HCT116 (cell line): ENCODE results near the gene TBX2.

Experiments
- CTCF ChIP-seq, 3 experiments: fragments of 200-600 bp in 1 of 3; sonication (generic) in 1 of 3; IDR thresholded peaks in 2 of 3; conservative IDR thresholded peaks in 1 of 3; 2 replicates each; pipeline ENCODE4 v1.5.1; 2012 to 2017; ENCODE audit warnings: low read depth in 2 of 3, low read length in 2 of 3, antibody characterized with exemption in 1 of 3, borderline replicate concordance in 1 of 3, control low read depth in 1 of 3, mild to moderate bottlenecking in 1 of 3, mixed read lengths in 1 of 3, mixed run types in 1 of 3, moderate library complexity in 1 of 3; ENCODE audit not compliant: insufficient read depth in 1 of 3
- TCF7L2 ChIP-seq: IDR thresholded peaks from 2 replicates; pipeline ENCODE4 v1.7.0; 2011; ENCODE audit warnings: borderline replicate concordance, inconsistent platforms; ENCODE audit not compliant: insufficient read depth, insufficient read length; ENCODE audit errors: extremely low read depth
- ZFX ChIP-seq: fragments of 450-650 bp; IDR thresholded peaks from 2 replicates; pipeline ENCODE4 v1.6.1; 2017
- TF ChIP-seq, protein P1 (sequence below): IDR thresholded peaks from 2 replicates; pipeline ENCODE4 v1.6.1; 2012; ENCODE audit warnings: low read depth

DNA sequence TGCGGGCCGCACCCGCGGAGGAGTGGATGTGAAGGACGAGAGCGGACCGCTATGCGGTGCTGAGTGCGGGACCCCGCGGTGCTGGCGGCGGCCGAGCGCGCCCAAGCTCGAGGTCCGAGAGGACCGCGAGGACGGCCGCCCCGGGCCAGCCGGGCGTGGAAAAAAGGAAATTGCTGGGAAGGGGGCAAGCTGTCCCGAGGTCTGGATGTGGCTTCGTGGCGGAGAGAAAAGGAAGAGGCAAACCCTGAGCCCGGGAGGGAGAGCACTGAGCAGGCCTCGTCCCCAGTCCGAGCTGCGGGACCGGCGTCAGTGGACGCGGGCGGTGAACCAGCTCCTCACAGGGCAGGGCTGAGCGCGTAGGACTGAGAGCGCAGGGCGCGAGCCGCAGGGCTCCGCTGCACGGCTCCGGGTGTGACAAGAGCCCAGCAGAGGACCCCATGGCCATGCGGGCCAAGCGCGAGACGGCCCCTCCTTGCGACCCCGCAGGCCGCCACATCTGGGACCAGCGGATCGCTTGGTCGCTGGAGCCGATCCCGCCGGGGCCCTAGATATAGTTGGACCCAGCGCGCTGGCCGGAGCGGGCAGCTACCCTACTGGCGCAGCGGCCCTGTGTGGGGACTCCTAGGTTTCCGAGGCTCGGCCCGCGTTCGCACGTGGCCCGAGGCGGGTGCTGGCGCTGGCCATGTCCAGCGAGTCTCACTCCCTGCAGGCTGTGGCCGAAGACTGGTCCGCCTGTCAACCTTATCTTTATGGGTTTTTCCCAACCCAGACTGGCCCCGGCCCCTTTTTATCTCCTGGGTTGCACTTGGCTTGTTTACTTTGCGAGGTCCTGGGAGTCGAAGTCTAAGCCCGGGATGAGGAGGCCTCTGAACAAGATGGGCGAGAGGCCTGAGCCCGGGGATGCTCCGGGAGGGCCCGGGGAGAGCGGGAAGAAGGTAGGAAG, 55.0 kb downstream of the TBX2 start:
- TF ChIP-seq CTCF (IDR thresholded peaks at IDR 0.05 in 2 of 3, conservative IDR thresholded peaks at IDR 0.05 in 1 of 3; ENCODE audit: borderline replicate concordance in 1 of 3, insufficient read depth in 1 of 3, low read depth in 2 of 3, low read length in 2 of 3), result no peak
- no peak for TF ChIP-seq TCF7L2
- TF ChIP-seq, protein P1, sequence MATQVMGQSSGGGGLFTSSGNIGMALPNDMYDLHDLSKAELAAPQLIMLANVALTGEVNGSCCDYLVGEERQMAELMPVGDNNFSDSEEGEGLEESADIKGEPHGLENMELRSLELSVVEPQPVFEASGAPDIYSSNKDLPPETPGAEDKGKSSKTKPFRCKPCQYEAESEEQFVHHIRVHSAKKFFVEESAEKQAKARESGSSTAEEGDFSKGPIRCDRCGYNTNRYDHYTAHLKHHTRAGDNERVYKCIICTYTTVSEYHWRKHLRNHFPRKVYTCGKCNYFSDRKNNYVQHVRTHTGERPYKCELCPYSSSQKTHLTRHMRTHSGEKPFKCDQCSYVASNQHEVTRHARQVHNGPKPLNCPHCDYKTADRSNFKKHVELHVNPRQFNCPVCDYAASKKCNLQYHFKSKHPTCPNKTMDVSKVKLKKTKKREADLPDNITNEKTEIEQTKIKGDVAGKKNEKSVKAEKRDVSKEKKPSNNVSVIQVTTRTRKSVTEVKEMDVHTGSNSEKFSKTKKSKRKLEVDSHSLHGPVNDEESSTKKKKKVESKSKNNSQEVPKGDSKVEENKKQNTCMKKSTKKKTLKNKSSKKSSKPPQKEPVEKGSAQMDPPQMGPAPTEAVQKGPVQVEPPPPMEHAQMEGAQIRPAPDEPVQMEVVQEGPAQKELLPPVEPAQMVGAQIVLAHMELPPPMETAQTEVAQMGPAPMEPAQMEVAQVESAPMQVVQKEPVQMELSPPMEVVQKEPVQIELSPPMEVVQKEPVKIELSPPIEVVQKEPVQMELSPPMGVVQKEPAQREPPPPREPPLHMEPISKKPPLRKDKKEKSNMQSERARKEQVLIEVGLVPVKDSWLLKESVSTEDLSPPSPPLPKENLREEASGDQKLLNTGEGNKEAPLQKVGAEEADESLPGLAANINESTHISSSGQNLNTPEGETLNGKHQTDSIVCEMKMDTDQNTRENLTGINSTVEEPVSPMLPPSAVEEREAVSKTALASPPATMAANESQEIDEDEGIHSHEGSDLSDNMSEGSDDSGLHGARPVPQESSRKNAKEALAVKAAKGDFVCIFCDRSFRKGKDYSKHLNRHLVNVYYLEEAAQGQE, result no peak
- no peak for TF ChIP-seq ZFX
